SU-DHL-6 (cell line): ENCODE data around the gene KCNMB2.

Experiments
- H2AFZ ChIP-seq: fragments of 200-600 bp; sonication (generic); 2 replicates; pipeline ENCODE4 v1.6.1; 2014; ENCODE audit warnings: low read depth, mild to moderate bottlenecking, moderate library complexity, mixed read lengths, antibody characterized with exemption, low read length; ENCODE audit not compliant: severe bottlenecking
- H3F3A ChIP-seq: fragments of 200-600 bp; shearing (Covaris generic); 2 replicates; pipeline ENCODE4 v1.6.0; 2016; ENCODE audit warnings: antibody characterized with exemption, mild to moderate bottlenecking; ENCODE audit not compliant: insufficient read depth
- H3K27ac ChIP-seq: fragments of 200-600 bp; sonication (generic); 2 replicates; pipeline ENCODE4 v1.5.1; 2016; ENCODE audit warnings: low read depth, mild to moderate bottlenecking, low read length, moderate library complexity, mixed read lengths
- H3K27me3 ChIP-seq: fragments of 200-600 bp; sonication (generic), shearing (Covaris generic); 2 replicates; pipeline ENCODE4 v1.6.0; 2014; ENCODE audit warnings: mild to moderate bottlenecking, low read length
- H3K36me3 ChIP-seq: fragments of 200-600 bp; sonication (generic); 2 replicates; pipeline ENCODE4 v1.6.1; 2014; ENCODE audit warnings: mild to moderate bottlenecking, low read length, mixed read lengths
- H3K4me2 ChIP-seq: fragments of 300-600, 200-600 bp; shearing (Covaris generic), sonication (generic); 2 replicates; pipeline ENCODE4 v1.6.0; 2014; ENCODE audit warnings: low read length, low read depth, mild to moderate bottlenecking; ENCODE audit not compliant: poor library complexity, severe bottlenecking
- H3K4me3 ChIP-seq: fragments of 200-600 bp; sonication (generic); 2 replicates; pipeline ENCODE4 v1.5.1; 2014; ENCODE audit warnings: antibody characterized with exemption, low read length, mild to moderate bottlenecking, mixed read lengths; ENCODE audit not compliant: insufficient read depth, poor library complexity, severe bottlenecking
- H3K79me2 ChIP-seq: fragments of 200-600 bp; sonication (generic); 2 replicates; pipeline ENCODE4 v1.6.1; 2014; ENCODE audit warnings: mild to moderate bottlenecking, low read length, moderate library complexity; ENCODE audit not compliant: insufficient read depth
- H3K9ac ChIP-seq: fragments of 200-600 bp; sonication (generic); 2 replicates; pipeline ENCODE4 v1.7.0; 2014; ENCODE audit warnings: mild to moderate bottlenecking, low read length
- H3K9me2 ChIP-seq: fragments of 200-600 bp; sonication (generic); replicated peaks from 2 replicates; pipeline ENCODE4 v1.6.1; 2014; ENCODE audit warnings: low read length; ENCODE audit not compliant: insufficient read depth
- H3K9me3 ChIP-seq: fragments of 200-600 bp; sonication (generic); 2 replicates; pipeline ENCODE4 v1.6.1; 2014; ENCODE audit warnings: low read length, mixed read lengths; ENCODE audit not compliant: insufficient read depth
- H4K20me1 ChIP-seq: fragments of 200-600 bp; sonication (generic); 2 replicates; pipeline ENCODE4 v1.6.1; 2014; ENCODE audit warnings: low read depth, mild to moderate bottlenecking, antibody characterized with exemption, low read length, moderate library complexity, mixed read lengths
- EZH2phosphoT487 ChIP-seq: fragments of 200-600 bp; sonication (generic), shearing (Covaris generic); conservative IDR thresholded peaks from 2 replicates; pipeline ENCODE4 v1.6.1; 2018; ENCODE audit warnings: mild to moderate bottlenecking, antibody characterized with exemption, low read length, moderate library complexity, mixed read lengths
- TF ChIP-seq, protein P1 (sequence below): fragments of 200-600 bp; sonication (generic); IDR thresholded peaks from one replicate; pipeline ENCODE4 v1.5.1; 2017; ENCODE audit warnings: antibody characterized with exemption, mild to moderate bottlenecking, low read length, moderate library complexity; ENCODE audit not compliant: insufficient read depth, poor library complexity, severe bottlenecking

Gene KCNMB2

DNA sequence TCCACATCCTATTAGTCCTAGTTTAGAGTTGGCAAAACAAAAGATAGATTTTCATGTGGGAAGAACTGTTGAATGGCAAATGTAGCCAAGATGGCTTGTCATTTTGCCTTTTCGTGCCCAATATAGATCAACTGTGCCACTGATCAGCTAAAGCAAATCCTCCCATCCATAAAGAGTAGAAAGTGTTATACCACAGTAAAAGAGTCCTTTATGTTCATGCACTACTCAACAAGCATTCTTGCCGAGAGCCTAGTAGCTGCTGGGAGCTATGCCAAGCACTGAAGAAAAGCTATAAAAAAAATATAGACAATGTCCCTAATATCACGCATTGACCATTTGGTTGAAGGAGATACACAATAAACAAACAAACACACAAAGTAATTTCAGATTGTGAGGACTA lies 225.2 kb downstream of the KCNMB2 start:
- Histone ChIP-seq H3K9ac (no peak overlapping the region), H3F3A (no peaks in the 10 kb centered on the region; the same call in 1 of the 2 replicates)
- no peak for TF ChIP-seq EZH2phosphoT487
- TF ChIP-seq, protein P1, sequence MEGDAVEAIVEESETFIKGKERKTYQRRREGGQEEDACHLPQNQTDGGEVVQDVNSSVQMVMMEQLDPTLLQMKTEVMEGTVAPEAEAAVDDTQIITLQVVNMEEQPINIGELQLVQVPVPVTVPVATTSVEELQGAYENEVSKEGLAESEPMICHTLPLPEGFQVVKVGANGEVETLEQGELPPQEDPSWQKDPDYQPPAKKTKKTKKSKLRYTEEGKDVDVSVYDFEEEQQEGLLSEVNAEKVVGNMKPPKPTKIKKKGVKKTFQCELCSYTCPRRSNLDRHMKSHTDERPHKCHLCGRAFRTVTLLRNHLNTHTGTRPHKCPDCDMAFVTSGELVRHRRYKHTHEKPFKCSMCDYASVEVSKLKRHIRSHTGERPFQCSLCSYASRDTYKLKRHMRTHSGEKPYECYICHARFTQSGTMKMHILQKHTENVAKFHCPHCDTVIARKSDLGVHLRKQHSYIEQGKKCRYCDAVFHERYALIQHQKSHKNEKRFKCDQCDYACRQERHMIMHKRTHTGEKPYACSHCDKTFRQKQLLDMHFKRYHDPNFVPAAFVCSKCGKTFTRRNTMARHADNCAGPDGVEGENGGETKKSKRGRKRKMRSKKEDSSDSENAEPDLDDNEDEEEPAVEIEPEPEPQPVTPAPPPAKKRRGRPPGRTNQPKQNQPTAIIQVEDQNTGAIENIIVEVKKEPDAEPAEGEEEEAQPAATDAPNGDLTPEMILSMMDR, result no peak

DNA sequence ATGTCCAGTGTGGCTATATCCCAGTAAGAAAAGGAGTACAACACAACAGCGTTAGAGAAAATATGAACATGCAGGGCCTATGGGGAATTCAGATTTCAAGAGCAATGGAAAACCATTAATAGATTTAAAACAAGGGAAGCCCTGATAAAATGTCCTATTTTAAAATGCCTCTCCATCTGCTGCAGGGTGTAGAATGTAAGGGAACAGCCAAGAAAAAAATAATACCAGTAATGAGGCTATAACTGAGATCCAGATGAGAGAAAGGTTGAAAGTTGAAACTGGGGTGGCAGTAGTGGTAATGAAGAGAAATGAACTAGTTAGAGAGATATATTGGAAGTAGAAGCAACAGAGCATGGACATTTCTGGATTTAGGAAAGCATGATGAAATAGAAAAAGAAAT lies 226.1 kb downstream of the KCNMB2 start:
- Histone ChIP-seq H4K20me1 (no peaks in the 10 kb centered on the region), H3K27ac (no peak overlapping the region), H3K4me2 (no peak overlapping the region), H3K27me3 (no peaks in the 10 kb centered on the region), H3K36me3 (no peaks in the 10 kb centered on the region), H3F3A (no peaks in the 10 kb centered on the region), H3K9me3 (no peaks in the 10 kb centered on the region), H3K9ac (no peak overlapping the region), H3K79me2 (no peaks in the 10 kb centered on the region), H3K4me3 (no peak overlapping the region), H2AFZ (no peak overlapping the region), H3K9me2 (no peaks in the 10 kb centered on the region)
- TF ChIP-seq, protein P1, result no peak
- no peak for TF ChIP-seq EZH2phosphoT487

More for the DNA sequence above, 225.2 kb downstream of the KCNMB2 start:
- no peaks in the 10 kb centered on the region for H3K9me3 ChIP-seq
- no peaks in the 10 kb centered on the region for H3K79me2 ChIP-seq
- no peaks in the 10 kb centered on the region for H4K20me1 ChIP-seq
- no peak overlapping the region for H3K4me2 ChIP-seq
- H3K9me2 ChIP-seq, result no peaks in the 10 kb centered on the region
- H3K27ac ChIP-seq, result no peak overlapping the region
- no peaks in the 10 kb centered on the region for H3K36me3 ChIP-seq
- no peaks in the 10 kb centered on the region for H3K27me3 ChIP-seq
- no peak overlapping the region for H3K4me3 ChIP-seq
- no peak overlapping the region for H2AFZ ChIP-seq

DNA sequence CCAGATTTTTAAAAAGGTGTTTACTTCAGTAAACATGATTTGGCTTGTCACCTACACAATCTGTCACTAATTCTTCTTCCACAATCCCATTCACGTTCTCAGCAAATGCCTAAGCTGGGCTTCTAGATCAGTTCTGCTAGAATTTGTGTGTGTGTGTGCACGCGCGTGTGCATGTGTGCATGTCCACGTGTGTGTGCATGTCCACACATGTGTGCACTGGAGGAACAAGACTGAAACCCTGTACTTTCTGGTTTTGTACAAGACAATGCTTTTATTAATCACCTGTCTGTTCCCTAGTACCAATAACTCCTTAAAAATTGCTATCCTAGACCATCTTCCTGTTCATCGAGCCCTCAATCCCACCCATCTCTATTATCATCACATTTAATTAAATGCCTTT lies 229.2 kb downstream of the KCNMB2 start:
- H4K20me1 ChIP-seq, result no peaks in the 10 kb centered on the region
- TF ChIP-seq EZH2phosphoT487, result no peak
- TF ChIP-seq, protein P1, result no peak
- no peaks in the 10 kb centered on the region for H3F3A ChIP-seq
- no peaks in the 10 kb centered on the region for H3K79me2 ChIP-seq
- H3K4me3 ChIP-seq, result no peak overlapping the region
- H3K9me3 ChIP-seq, result no peaks in the 10 kb centered on the region
- H3K27me3 ChIP-seq, result no peaks in the 10 kb centered on the region
- no peak overlapping the region for H3K27ac ChIP-seq
- H3K4me2 ChIP-seq, result no peak overlapping the region
- no peaks in the 10 kb centered on the region for H3K36me3 ChIP-seq
- no peaks in the 10 kb centered on the region for H3K9me2 ChIP-seq
- H3K9ac ChIP-seq, result no peak overlapping the region
- no peak overlapping the region for H2AFZ ChIP-seq
